ENCODE data around the gene NEURL1. TPM values are rescaled to one million over a fixed set of nuclear protein-coding genes. Genes with fewer than 3 reads are reported as not detected.
A peak's percentile ranks its signal among the peaks of the same experiment; 100 is the strongest.

The NEURL1 gene
- total and polyA plus RNA-seq, 12 donors: 0.18 to 12.5 (median 2.3) TPM; not detected in 3

DNA sequence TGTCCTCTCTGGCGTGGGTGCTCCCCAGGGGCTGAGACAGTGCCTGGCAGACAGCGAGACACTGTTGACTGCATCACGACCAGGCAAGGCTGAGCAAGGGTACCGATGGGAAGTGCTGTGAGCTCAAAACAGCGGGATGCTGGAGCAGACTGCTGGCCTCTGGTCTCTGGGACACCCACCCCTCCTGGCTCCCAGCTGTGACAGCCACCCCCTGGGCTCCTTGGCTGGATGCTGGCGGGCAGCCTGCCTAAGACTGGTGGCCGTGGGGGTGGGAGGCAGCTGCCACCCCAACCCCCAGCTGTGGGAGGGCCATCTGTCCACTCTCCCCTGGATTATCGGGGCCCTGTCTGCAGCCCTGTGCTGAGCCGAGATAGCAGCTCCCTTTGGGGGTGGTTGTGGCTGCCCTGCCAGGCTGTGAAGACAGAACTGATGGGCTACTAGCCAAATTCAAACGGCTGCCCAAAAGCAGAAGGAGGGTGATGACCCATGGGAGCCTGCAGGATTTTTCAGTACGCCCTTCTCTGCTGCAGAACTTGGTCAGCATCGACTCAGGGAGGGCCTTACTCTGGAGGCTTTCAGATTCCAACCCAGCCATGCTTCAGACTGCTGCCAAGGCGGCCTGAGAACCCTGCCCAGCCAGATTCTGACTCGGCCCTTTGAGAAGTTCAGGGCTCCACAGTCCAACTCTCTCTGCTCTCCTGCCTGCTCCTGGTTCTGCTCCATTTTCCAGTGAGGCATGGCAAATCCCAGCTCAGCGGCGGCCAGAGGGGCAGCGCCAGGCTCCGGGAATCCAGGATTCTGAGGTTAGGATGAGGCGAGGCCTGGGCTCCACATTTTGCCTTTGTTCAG is 125.3 kb downstream of the NEURL1 start:
- H3K27ac ChIP-seq: peak overlapping the region in 3 of 5 donors; percentile 7 to 83 (median 52)
- H3K4me1 ChIP-seq (replicated peaks in 1 of 2): peaks cover 0 to 40% of the 10 kb centered on the region in 2 donors
- H3K27me3 ChIP-seq: no peaks in the 10 kb centered on the region
- peaks cover 0 to 38% of the 10 kb centered on the region in 2 donors for H3K36me3 ChIP-seq (replicated peaks in 1 of 2)
- intact Hi-C loops (cut with DNase I): no loop called here
- 56 to 69% (median 61%) methylated on average over 6 to 19 of the region's 19 CpGs for WGBS, 4 donors
- DNase-seq: peak; percentile 37 to 81 (median 67)
- H3K4me3 ChIP-seq: no peak overlapping the region
- no peaks in the 10 kb centered on the region for H3K9me3 ChIP-seq (replicated peaks in 1 of 3)
- TF ChIP-seq CTCF (IDR thresholded peaks at IDR 0.05) (no peak), POLR2A (IDR thresholded peaks at IDR 0.05) (no peak)

GRCh38 chr10:103619424-103620351 is 126.2 kb downstream of the NEURL1 start:
- DNase-seq: no peak
- intact Hi-C loops (cut with DNase I): no loop called here
- H3K4me3 ChIP-seq: no peak overlapping the region
- no peak for TF ChIP-seq CTCF (IDR thresholded peaks at IDR 0.05)
- TF ChIP-seq POLR2A (IDR thresholded peaks at IDR 0.05): no peak
- WGBS, 4 donors: 78 to 91% (median 86%) methylated on average over 5 to 22 of the region's 22 CpGs
- H3K27ac ChIP-seq: peak overlapping the region in 3 of 5 donors; percentile 5 to 83 (median 52)
- no peaks in the 10 kb centered on the region for H3K27me3 ChIP-seq
- H3K36me3 ChIP-seq (replicated peaks in 1 of 2): peaks cover 0 to 44% of the 10 kb centered on the region in 2 donors
- H3K9me3 ChIP-seq (replicated peaks in 1 of 3): no peaks in the 10 kb centered on the region
- peaks cover 0 to 36% of the 10 kb centered on the region in 2 donors for H3K4me1 ChIP-seq (replicated peaks in 1 of 2)

DNA sequence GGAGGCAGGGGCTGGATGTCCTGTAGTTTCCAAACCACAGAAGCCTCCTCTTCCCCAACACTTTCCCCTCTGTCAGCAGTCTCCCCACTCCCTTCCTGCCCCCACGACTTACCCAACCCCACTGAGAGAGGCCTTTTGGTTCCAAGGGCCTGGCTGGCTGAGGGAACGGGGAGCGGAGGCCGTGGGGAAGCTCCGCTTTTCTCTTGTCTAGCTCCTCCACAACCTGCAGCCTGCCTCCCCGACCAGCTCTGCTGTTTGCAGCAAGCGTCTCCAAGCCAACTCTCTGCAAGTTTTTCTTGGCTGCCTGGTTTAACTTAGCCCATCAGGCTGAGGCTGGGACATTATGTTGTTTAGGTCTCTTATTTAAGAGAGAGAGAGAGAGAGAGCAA is 126.8 kb downstream of the NEURL1 start:
- no peak for TF ChIP-seq POLR2A (IDR thresholded peaks at IDR 0.05)
- TF ChIP-seq CTCF (IDR thresholded peaks at IDR 0.05): no peak
- H3K27me3 ChIP-seq: no peaks in the 10 kb centered on the region
- intact Hi-C loops (cut with DNase I): no loop called here
- WGBS, 4 donors: 68 to 92% (median 81%) methylated on average over 6 to 7 of the region's 7 CpGs
- DNase-seq: no peak
- no peaks in the 10 kb centered on the region for H3K9me3 ChIP-seq (replicated peaks in 1 of 3)
- H3K36me3 ChIP-seq (replicated peaks in 1 of 2): peaks cover 0 to 49% of the 10 kb centered on the region in 2 donors
- H3K4me1 ChIP-seq (replicated peaks in 1 of 2): peaks cover 0 to 31% of the 10 kb centered on the region in 2 donors
- peak overlapping the region in 3 of 5 donors; percentile 5 to 83 (median 52) for H3K27ac ChIP-seq
- H3K4me3 ChIP-seq: no peak overlapping the region
